GM23248 (cell line): ENCODE results near the gene DUXA. TPM values are rescaled to one million over a fixed set of nuclear protein-coding genes. Genes with fewer than 3 reads are reported as not detected.

Experiments used
- DNase-seq: peaks from one replicate; pipeline ENCODE4 v3.0.0-alpha.2; 2015
- H2AFZ ChIP-seq: fragments of 200-600 bp; sonication (generic); 2 replicates; pipeline ENCODE4 v1.6.1; 2016; ENCODE audit warnings: antibody characterized with exemption
- H3F3A ChIP-seq: fragments of 200-600 bp; sonication (generic); 2 replicates; pipeline ENCODE4 v1.6.1; 2016; ENCODE audit warnings: mild to moderate bottlenecking, antibody characterized with exemption, mixed run types; ENCODE audit not compliant: insufficient read depth
- H3K27ac ChIP-seq: fragments of 200-600 bp; sonication (generic); 2 replicates; pipeline ENCODE4 v1.5.1; 2016; ENCODE audit warnings: mild to moderate bottlenecking
- H3K27me3 ChIP-seq: fragments of 200-600 bp; sonication (generic); replicated peaks from 2 replicates; pipeline ENCODE4 v1.6.1; 2016; ENCODE audit warnings: mild to moderate bottlenecking; ENCODE audit not compliant: insufficient read depth
- H3K36me3 ChIP-seq: fragments of 200-600 bp; sonication (generic); 2 replicates; pipeline ENCODE4 v1.6.1; 2016; ENCODE audit warnings: low read depth, mild to moderate bottlenecking
- H3K4me1 ChIP-seq: fragments of 200-600 bp; sonication (generic); 2 replicates; pipeline ENCODE4 v1.6.1; 2016; ENCODE audit warnings: mild to moderate bottlenecking; ENCODE audit not compliant: insufficient read depth
- H3K4me2 ChIP-seq: fragments of 200-600 bp; sonication (generic); one replicate; pipeline ENCODE4 v1.6.1; 2016; ENCODE audit warnings: mild to moderate bottlenecking; ENCODE audit not compliant: unreplicated experiment
- H3K4me3 ChIP-seq: fragments of 200-600 bp; sonication (generic); 2 replicates; pipeline ENCODE4 v1.5.1; 2016; ENCODE audit warnings: mild to moderate bottlenecking
- H3K79me2 ChIP-seq: fragments of 200-600 bp; sonication (generic); 2 replicates; pipeline ENCODE4 v1.6.1; 2016; ENCODE audit warnings: mild to moderate bottlenecking; ENCODE audit not compliant: insufficient read depth
- H3K9ac ChIP-seq: fragments of 200-600 bp; sonication (generic); 2 replicates; pipeline ENCODE4 v1.6.1; 2016; ENCODE audit warnings: mild to moderate bottlenecking
- H3K9me2 ChIP-seq: fragments of 200-600 bp; sonication (generic); 2 replicates; pipeline ENCODE4 v1.6.1; 2016; ENCODE audit warnings: mixed run types, mild to moderate bottlenecking, moderate library complexity; ENCODE audit not compliant: insufficient read depth
- H3K9me3 ChIP-seq: fragments of 200-600 bp; sonication (generic); one replicate; pipeline ENCODE4 v1.6.1; 2017; ENCODE audit warnings: low read depth
- H4K20me1 ChIP-seq: fragments of 200-600 bp; sonication (generic); 2 replicates; pipeline ENCODE4 v1.6.0; 2016; ENCODE audit not compliant: insufficient read depth
- EZH2 ChIP-seq: fragments of 200-600 bp; sonication (generic); IDR thresholded peaks from 2 replicates; pipeline ENCODE4 v1.6.1; 2018; ENCODE audit warnings: antibody characterized with exemption, mild to moderate bottlenecking; ENCODE audit not compliant: insufficient read depth, poor library complexity, severe bottlenecking
- EZH2phosphoT487 ChIP-seq: fragments of 200-600 bp; sonication (generic); IDR thresholded peaks from 2 replicates; pipeline ENCODE4 v1.6.1; 2018; ENCODE audit warnings: antibody characterized with exemption, moderate library complexity, mild to moderate bottlenecking, low read depth; ENCODE audit not compliant: insufficient read depth
- WGBS, 2 experiments: methylation state at CpG; one replicate each; pipeline ENCODE4 v1.1.6; 2015 to 2017; ENCODE audit warnings: low lambda C conversion rate in 2 of 2, low coverage in 1 of 2; ENCODE audit errors: missing lambda C conversion rate in 2 of 2; 5-methylcytosine and 5-hydroxymethylcytosine counted together
- in situ Hi-C: fragments of 300-500 bp; cut with MboI; formaldehyde crosslinking; loops from 2 replicates; pipeline ENCODE4 v1.15.0; 2020
- polyA plus RNA-seq: library from polyadenylated mRNA; unstranded; fragments of >200 nt; fragmentation: Nextera tagmentation; extraction: Ambion mirVana; gene quantifications from 2 replicates; pipeline ENCODE4 v1.2.1, GENCODE V29; 2016
- total RNA-seq: library from RNA; depleted of rRNA; stranded (reverse); fragments of >200 nt; shearing (Covaris generic); gene quantifications from 2 replicates; pipeline ENCODE4 v1.2.3, GENCODE V29; 2014

Gene DUXA
- total and polyA plus RNA-seq, 2 experiments from 2014 or later, result not detected

DNA sequence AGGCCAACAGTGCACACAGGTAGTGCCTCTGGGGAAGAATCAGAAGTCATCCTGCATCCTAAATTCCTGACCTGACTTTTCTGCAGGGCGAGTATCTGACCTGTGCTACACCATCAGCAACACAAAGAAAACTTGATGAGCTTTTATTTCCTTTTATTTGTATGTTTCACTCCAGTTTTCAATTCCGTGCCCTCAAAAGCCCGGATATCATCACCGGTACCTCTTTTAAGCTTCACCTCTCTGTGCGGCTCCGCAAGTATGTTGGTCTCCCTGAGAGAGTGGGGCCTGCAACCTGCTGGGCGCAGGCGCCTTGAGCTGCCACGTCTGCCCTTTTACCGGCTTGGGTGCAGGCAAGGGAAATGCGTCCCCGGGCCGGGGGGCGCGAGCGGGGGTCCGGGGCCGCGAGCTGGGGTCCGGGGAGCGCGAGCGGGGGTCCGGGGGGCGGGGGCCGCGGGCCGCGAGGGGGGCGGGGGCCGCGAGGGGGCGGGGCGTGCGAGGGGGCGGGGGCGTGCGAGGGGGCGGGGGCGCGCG is 4.3 kb upstream of the DUXA start:
- Histone ChIP-seq H3K79me2 (no peaks in the 10 kb centered on the region), H3K9ac (peak overlapping the region; percentile 72), H3F3A (peaks cover 7% of the 10 kb centered on the region; the same call in 1 of the 2 replicates), H2AFZ (peak overlapping the region; percentile 89), H3K27ac (peak overlapping the region; percentile 55), H4K20me1 (no peaks in the 10 kb centered on the region), H3K4me3 (peak overlapping the region; percentile 65), H3K9me3 (no peaks in the 10 kb centered on the region), H3K4me1 (no peaks in the 10 kb centered on the region), H3K4me2 (peak overlapping the region; percentile 44), H3K27me3 (no peaks in the 10 kb centered on the region; the same call in 1 of the 2 replicates), H3K9me2 (no peaks in the 10 kb centered on the region), H3K36me3 (no peaks in the 10 kb centered on the region)
- WGBS, 2 experiments, result 7 to 20% methylated on average over 9 to 30 of the region's 42 CpGs
- TF ChIP-seq EZH2phosphoT487 (no peak), EZH2 (no peak)
- in situ Hi-C loops, result no loop called here
- peak; percentile 74 for DNase-seq

DNA sequence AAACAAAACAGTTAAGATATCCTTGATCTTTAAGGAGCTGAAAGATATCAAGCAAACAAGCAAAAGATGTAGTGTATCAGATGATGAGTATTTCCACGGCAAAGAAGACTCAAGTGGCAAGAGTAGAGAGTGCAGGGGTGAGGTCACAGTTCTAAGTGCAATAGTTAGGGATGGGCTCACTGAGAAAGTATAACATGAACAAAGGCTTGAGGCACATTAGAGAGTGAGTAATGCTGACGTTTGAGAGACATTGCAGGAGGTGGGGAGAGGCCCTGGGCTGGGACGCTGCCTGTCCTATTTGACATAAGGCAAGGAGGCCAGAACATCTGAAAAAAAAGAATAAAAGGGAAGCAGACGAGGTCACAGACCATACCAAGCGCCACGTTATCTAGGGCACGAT is 1.4 kb downstream of the DUXA start:
- Histone ChIP-seq H3F3A (no peaks in the 10 kb centered on the region), H4K20me1 (no peaks in the 10 kb centered on the region), H3K9me2 (no peaks in the 10 kb centered on the region), H3K79me2 (no peaks in the 10 kb centered on the region), H3K9me3 (no peaks in the 10 kb centered on the region), H3K4me2 (no peak overlapping the region), H2AFZ (no peak overlapping the region), H3K4me3 (no peak overlapping the region), H3K27me3 (no peaks in the 10 kb centered on the region; the same call in 1 of the 2 replicates), H3K27ac (no peak overlapping the region), H3K9ac (no peak overlapping the region), H3K36me3 (no peaks in the 10 kb centered on the region), H3K4me1 (no peaks in the 10 kb centered on the region)
- TF ChIP-seq EZH2, result no peak
- TF ChIP-seq EZH2phosphoT487, result no peak
- DNase-seq, result peak; percentile 9
- in situ Hi-C loops, result no loop called here
- WGBS, 2 experiments, result 30 to 34% methylated on average over 7 of the region's 7 CpGs

DNA sequence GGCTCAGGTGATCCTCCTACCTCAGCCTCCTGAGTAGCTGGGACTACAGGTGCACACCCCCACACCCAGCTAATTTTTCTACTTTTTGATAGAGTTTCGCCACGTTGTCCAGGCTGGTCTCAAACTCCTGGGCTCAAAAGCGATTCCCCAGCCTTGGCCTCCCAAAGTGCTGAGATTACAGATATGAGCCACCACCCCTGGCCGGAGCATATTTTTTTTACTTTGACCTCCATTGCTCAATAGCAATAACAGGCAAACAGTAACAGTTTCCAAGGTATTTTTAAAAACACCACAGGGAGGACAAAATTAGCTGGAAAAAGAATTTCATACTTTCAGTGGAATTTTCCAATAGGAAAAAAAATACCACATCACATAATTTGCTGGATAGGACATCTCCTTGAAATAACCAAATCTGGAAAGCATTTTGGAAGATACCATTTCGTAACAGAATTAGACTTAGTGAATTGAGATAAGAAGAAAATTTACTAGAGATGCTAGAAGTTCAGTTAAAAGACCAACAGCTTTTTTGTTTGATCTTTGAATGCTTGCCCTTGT is 5.2 kb downstream of the DUXA start:
- Histone ChIP-seq H3K27ac (no peak overlapping the region), H3F3A (no peaks in the 10 kb centered on the region), H3K79me2 (no peaks in the 10 kb centered on the region), H3K27me3 (no peaks in the 10 kb centered on the region; the same call in 1 of the 2 replicates), H3K9ac (no peak overlapping the region), H3K4me1 (no peaks in the 10 kb centered on the region), H3K4me3 (no peak overlapping the region), H4K20me1 (no peaks in the 10 kb centered on the region), H3K36me3 (no peaks in the 10 kb centered on the region), H3K9me3 (no peaks in the 10 kb centered on the region), H2AFZ (no peak overlapping the region), H3K9me2 (no peaks in the 10 kb centered on the region), H3K4me2 (no peak overlapping the region)
- in situ Hi-C loops, result no loop called here
- TF ChIP-seq EZH2 (no peak), EZH2phosphoT487 (no peak)
- 27 to 28% methylated on average over 5 of the region's 5 CpGs for WGBS, 2 experiments
- no peak for DNase-seq

DNA sequence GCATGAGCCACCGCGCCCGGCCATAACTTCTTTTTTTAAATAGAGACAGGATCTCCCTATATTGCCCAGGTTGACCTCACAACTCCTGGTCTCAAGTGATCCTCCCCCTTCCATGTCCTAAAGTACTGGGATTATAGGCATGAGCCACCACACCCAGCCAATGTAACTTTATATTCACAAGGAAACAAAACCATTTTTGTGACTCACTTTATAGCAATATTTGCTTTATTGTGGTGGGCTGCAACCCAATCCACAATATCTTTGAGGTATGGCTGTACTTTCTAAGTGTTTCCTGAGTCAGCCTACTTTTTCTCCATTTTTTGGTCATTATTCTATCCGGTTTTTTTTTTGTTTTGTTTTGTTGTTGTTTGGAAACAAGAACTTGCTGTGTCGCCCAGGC is 14.4 kb downstream of the DUXA start:
- Histone ChIP-seq H3K9me2 (no peaks in the 10 kb centered on the region), H3F3A (no peaks in the 10 kb centered on the region), H3K4me2 (no peak overlapping the region), H3K79me2 (no peaks in the 10 kb centered on the region), H3K27me3 (no peaks in the 10 kb centered on the region), H3K36me3 (no peaks in the 10 kb centered on the region), H2AFZ (no peak overlapping the region), H3K27ac (no peak overlapping the region), H3K4me3 (no peak overlapping the region), H4K20me1 (no peaks in the 10 kb centered on the region), H3K9ac (no peak overlapping the region), H3K9me3 (no peaks in the 10 kb centered on the region), H3K4me1 (no peaks in the 10 kb centered on the region)
- TF ChIP-seq EZH2phosphoT487, result no peak
- no peak for TF ChIP-seq EZH2
- no peak for DNase-seq
- WGBS, 2 experiments, result 54 to 59% methylated on average over 5 of the region's 5 CpGs
- in situ Hi-C loops, result no loop called here
